Measurements from ENCODE around the gene POLR1D.

DNA sequence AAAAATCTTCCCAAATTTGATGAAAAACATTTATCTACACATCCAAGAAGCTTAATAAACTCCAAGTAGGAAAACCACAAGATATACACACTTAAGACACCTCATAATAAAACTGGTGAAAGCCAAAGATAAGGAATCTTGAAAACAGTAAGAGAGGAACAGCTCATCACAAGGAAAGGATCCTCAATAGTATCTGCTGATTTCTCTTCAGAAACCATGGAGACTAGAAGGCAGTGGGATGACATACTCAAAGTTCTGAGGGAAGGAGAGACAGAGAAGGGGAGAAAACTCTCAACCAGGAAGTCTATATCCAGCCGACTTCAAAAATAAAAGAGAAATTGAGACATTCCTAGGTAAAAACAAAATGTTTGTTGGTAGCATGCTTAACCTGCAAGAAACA is 47.0 kb upstream of the POLR1D start:
- TF ChIP-seq, protein P1, sequence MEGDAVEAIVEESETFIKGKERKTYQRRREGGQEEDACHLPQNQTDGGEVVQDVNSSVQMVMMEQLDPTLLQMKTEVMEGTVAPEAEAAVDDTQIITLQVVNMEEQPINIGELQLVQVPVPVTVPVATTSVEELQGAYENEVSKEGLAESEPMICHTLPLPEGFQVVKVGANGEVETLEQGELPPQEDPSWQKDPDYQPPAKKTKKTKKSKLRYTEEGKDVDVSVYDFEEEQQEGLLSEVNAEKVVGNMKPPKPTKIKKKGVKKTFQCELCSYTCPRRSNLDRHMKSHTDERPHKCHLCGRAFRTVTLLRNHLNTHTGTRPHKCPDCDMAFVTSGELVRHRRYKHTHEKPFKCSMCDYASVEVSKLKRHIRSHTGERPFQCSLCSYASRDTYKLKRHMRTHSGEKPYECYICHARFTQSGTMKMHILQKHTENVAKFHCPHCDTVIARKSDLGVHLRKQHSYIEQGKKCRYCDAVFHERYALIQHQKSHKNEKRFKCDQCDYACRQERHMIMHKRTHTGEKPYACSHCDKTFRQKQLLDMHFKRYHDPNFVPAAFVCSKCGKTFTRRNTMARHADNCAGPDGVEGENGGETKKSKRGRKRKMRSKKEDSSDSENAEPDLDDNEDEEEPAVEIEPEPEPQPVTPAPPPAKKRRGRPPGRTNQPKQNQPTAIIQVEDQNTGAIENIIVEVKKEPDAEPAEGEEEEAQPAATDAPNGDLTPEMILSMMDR (IDR thresholded peaks at IDR 0.05) = no peak
- no peak for TF ChIP-seq POLR2A (IDR thresholded peaks at IDR 0.05)
